Omental fat pad (tissue), 4 donors: ENCODE data around the gene TLL1. TPM values are rescaled to one million over a fixed set of nuclear protein-coding genes. Genes with fewer than 3 reads are reported as not detected.

Source experiments
- ATAC-seq: fragments of 150-250 bp; one replicate; pipeline ENCODE4 v1.9.1; 2016; ENCODE audit warnings: mild to moderate bottlenecking, moderate library complexity; ENCODE audit not compliant: low FRiP score
- DNase-seq: peaks from one replicate; pipeline ENCODE4 v3.0.0-alpha.2; 2019; ENCODE audit warnings: low spot score
- total RNA-seq, 4 donors: library from RNA; depleted of rRNA; stranded (reverse); fragments of >200 nt; gene quantifications; one replicate each; pipeline ENCODE4 v1.1.0, GENCODE V29; 2016
- TF ChIP-seq, protein P1 (sequence below), 3 donors: fragments of 450-650 bp; IDR thresholded peaks; one replicate each; pipeline ENCODE4 v1.5.1; 2016 to 2017; ENCODE audit warnings: antibody characterized with exemption in 3 of 3, mild to moderate bottlenecking in 3 of 3, moderate library complexity in 2 of 3

The TLL1 gene
- total RNA-seq, 4 donors from 2014 or later = 3.2 to 22.2 (median 11.9) TPM

DNA sequence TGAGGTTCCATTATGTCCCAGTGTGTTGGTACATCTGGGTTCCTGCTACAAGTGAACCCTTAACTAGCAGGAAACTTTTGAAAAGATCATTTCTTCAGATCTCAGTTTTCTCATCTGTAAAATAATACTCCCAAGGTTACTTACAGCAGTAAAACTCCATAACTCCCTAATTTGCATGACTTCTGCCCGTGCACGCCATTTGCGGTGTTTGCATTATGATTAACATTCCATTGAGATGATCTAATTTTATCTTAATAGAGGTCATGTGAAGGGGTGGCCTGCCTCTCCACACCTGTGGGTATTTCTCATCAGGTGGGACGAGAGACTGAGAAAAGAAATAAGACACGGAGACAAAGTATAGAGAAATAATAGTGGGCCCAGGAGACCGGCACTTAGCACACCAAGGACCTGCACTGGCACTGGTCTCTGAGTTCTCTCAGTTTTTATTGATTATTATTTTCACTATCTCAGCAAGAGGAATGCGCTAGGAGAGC, 219.8 kb downstream of the TLL1 start:
- ATAC-seq (no peak), DNase-seq (no peak)
- TF ChIP-seq, protein P1, sequence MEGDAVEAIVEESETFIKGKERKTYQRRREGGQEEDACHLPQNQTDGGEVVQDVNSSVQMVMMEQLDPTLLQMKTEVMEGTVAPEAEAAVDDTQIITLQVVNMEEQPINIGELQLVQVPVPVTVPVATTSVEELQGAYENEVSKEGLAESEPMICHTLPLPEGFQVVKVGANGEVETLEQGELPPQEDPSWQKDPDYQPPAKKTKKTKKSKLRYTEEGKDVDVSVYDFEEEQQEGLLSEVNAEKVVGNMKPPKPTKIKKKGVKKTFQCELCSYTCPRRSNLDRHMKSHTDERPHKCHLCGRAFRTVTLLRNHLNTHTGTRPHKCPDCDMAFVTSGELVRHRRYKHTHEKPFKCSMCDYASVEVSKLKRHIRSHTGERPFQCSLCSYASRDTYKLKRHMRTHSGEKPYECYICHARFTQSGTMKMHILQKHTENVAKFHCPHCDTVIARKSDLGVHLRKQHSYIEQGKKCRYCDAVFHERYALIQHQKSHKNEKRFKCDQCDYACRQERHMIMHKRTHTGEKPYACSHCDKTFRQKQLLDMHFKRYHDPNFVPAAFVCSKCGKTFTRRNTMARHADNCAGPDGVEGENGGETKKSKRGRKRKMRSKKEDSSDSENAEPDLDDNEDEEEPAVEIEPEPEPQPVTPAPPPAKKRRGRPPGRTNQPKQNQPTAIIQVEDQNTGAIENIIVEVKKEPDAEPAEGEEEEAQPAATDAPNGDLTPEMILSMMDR (IDR thresholded peaks at IDR 0.05) = no peak

DNA sequence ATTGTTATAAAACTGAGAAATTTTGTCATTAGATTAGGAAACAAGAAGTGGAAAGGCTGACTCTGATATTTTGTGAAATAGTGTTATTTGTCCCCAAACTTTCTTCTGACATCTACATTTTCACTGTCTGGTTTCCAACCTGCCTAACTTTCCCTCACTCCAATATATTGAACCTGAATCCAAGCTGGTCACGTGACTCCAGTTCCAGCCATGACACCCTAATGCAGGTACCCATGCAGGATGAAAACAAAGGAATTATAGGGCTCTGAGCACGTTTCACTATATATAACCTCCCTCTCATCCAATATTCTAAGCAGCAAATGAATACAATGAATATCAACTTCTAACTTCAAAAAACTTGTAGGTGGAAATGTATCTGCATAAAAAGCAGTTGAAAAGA, 231.6 kb downstream of the TLL1 start:
- ATAC-seq = no peak

DNA sequence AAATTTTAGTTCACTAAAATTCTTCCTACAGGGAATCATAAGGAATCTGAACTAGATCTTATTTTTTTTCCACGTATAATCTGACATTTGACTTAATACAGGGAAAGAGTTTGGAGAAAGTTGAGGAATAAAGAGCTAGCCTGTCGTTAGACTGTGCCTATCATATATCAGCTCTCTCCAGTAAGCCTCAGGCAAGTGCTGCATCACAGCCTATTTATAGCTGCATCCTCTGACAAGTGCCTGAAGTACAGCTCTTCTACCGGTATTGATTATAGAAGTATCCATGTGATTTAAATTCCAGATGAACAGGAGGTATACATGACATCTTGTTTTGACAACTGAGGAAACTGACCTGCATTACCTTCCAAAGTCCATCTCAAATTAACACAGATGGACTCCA, 248.9 kb downstream of the TLL1 start:
- ATAC-seq (no peak), DNase-seq (no peak)
- TF ChIP-seq, protein P1 (IDR thresholded peaks at IDR 0.05) = no peak

More for the DNA sequence above, 231.6 kb downstream of the TLL1 start:
- TF ChIP-seq, protein P1 (IDR thresholded peaks at IDR 0.05) = no peak
- no peak for DNase-seq

DNA sequence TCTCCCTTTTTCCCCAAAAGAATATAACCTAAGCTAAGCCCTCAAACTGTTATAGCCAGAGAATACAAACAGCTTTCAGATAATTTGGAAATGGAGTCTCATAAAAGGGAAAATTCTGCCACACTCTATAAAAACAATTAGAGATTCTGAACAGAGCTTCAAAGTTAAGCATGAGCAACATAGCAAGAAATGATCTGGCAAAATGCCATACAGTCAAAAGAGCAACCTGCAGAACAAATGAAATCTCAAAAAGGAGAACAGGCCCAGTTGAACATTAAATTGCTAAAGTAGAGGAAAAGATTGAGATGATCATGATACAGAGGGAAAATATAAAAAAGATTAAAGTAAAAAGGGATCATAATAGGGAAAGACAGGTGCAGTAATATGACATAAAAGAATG, 250.5 kb downstream of the TLL1 start:
- ATAC-seq = no peak
- TF ChIP-seq, protein P1 (IDR thresholded peaks at IDR 0.05) = no peak
- DNase-seq = no peak

DNA sequence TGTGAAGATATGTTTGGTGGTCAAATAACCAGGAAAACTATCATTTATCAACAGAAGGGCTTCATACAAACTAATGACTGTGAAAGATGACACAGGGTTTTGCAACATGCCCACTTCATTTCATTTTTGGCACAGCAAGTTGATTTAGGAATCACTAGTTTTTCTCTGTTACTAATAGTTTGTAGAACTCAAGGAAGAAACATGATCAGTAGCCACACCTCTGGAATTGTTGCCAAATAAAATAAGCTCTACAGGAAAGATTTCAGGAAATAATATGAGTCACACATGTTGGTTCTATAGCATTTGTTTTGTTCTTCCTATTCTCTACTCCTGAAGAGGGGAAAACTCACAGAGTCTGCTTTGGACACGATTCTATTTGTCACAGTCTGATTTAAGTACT, 255.4 kb downstream of the TLL1 start:
- no peak for DNase-seq
- TF ChIP-seq, protein P1 (IDR thresholded peaks at IDR 0.05) = no peak
- peak; percentile 92 for ATAC-seq

DNA sequence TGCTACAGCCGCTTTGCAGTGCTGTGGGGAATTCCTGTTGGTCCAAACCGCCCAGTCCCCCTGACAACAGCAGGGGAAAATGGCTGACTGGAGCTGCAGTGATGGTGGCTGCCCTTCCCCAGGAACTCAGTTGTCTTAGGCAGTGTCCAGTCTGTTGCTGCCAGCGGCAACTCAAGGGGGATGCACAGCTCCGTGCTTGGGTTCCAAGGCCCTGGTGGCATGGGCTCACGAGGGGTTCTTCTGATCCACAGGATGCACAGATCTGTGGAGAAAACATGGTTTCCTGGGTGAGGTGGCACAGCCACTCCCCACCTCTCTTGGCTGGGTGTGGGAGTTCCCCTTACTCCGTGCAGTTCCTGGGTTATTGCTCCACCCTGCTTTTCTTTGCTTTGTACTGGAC, 261.2 kb downstream of the TLL1 start:
- DNase-seq (no peak), ATAC-seq (no peak)
- TF ChIP-seq, protein P1 (IDR thresholded peaks at IDR 0.05) = no peak

DNA sequence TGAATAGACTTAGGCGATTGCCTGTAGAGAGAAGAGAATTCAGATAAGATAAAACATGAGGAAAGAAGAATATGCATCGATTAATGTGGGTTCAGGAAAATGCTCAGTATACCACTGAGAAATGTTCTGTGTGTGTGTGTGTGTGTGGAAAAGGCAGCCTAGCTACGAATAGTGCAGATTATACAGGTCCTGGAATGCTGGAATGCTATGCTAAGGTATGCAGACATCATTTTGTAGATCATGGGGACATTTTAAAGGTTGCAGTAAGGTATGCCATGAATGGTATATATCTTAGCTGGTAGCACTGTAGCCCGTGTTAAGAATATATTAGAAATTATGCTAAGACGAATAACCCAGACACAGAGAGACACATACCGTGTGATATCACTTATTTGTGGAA, 267.9 kb downstream of the TLL1 start:
- TF ChIP-seq, protein P1 (IDR thresholded peaks at IDR 0.05) = no peak
- ATAC-seq (no peak), DNase-seq (no peak)
